WTC11 (cell line): ENCODE measurements around the gene PDE8A. TPM values are rescaled to one million over a fixed set of nuclear protein-coding genes. Genes with fewer than 3 reads are reported as not detected.

Source experiments
- ATAC-seq: fragments of 200-7000 bp; cut with Tn5 transposase; 2 replicates; pipeline ENCODE4 v1.10.0; 2021; ENCODE audit warnings: mild to moderate bottlenecking, moderate library complexity
- CTCF ChIA-PET: fragments of 300-600 bp; sonication (Branson Sonifier 250); formaldehyde crosslinking; loops from one replicate; lab custom pipeline; 2021; ENCODE audit warnings: antibody characterized with exemption; lab: Charles Lee
- POLR2A ChIA-PET: fragments of 350-600 bp; sonication (Branson Sonifier 250); formaldehyde crosslinking; loops from one replicate; lab custom pipeline; 2021; ENCODE audit warnings: antibody characterized with exemption; lab: Charles Lee
- DNase-seq: peaks from one replicate; pipeline ENCODE4 v3.0.0; 2021; ENCODE audit warnings: low spot score
- H3K27ac Mint-ChIP-seq: 2 replicates; pipeline ENCODE4 v1.8.0; 2021; ENCODE audit warnings: mixed read lengths
- H3K27me3 Mint-ChIP-seq: 2 replicates; pipeline ENCODE4 v1.8.0; 2021; ENCODE audit warnings: low read depth, mild to moderate bottlenecking, moderate library complexity, mixed read lengths
- H3K36me3 Mint-ChIP-seq: 2 replicates; pipeline ENCODE4 v1.8.0; 2021; ENCODE audit warnings: mixed read lengths
- H3K4me1 Mint-ChIP-seq: 2 replicates; pipeline ENCODE4 v1.8.0; 2022; ENCODE audit warnings: mixed read lengths
- H3K4me3 Mint-ChIP-seq: 2 replicates; pipeline ENCODE4 v1.8.0; 2021; ENCODE audit warnings: mild to moderate bottlenecking, moderate library complexity, mixed read lengths
- H3K9me3 Mint-ChIP-seq: 2 replicates; pipeline ENCODE4 v1.8.0; 2021; ENCODE audit warnings: mixed read lengths
- E2F1 ChIP-seq: sonication (generic); formaldehyde crosslinking; IDR thresholded peaks from 2 replicates; pipeline ENCODE4 v1.8.0; 2022; ENCODE audit warnings: mild to moderate bottlenecking, missing genetic modification reagents
- ERG ChIP-seq: fragments of 250-450 bp; sonication (Bioruptor Pico); IDR thresholded peaks from 2 replicates; pipeline ENCODE4 v1.8.0; 2021; ENCODE audit warnings: mild to moderate bottlenecking
- FOXP1 ChIP-seq: sonication (generic); formaldehyde crosslinking; IDR thresholded peaks from 2 replicates; pipeline ENCODE4 v1.8.0; 2022; ENCODE audit warnings: missing genetic modification reagents, mild to moderate bottlenecking, moderate library complexity, borderline replicate concordance
- JAZF1 ChIP-seq: fragments of 250-450 bp; sonication (Bioruptor Pico); IDR thresholded peaks from 2 replicates; pipeline ENCODE4 v1.9.0; 2021; ENCODE audit warnings: moderate library complexity, mild to moderate bottlenecking, inconsistent platforms
- NFYB ChIP-seq: sonication (generic); formaldehyde crosslinking; conservative IDR thresholded peaks from 2 replicates; pipeline ENCODE4 v1.8.0; 2022; ENCODE audit warnings: low read depth, missing genetic modification reagents
- OVOL2 ChIP-seq: fragments of 250-450 bp; sonication (Bioruptor Pico); IDR thresholded peaks from 2 replicates; pipeline ENCODE4 v1.9.0; 2021; ENCODE audit warnings: mild to moderate bottlenecking, borderline replicate concordance
- TCF7 ChIP-seq: sonication (generic); formaldehyde crosslinking; IDR thresholded peaks from 2 replicates; pipeline ENCODE4 v1.8.0; 2022; ENCODE audit warnings: mild to moderate bottlenecking, low read depth, missing genetic modification reagents, moderate library complexity
- USF2 ChIP-seq: sonication (generic); formaldehyde crosslinking; IDR thresholded peaks from 2 replicates; pipeline ENCODE4 v1.8.1; 2023; ENCODE audit warnings: mild to moderate bottlenecking, missing genetic modification reagents, moderate library complexity
- ZNF138 ChIP-seq: sonication (generic); formaldehyde crosslinking; conservative IDR thresholded peaks from 2 replicates; pipeline ENCODE4 v1.8.1; 2022; ENCODE audit warnings: mild to moderate bottlenecking, moderate library complexity, missing genetic modification reagents
- ZNF263 ChIP-seq: sonication (generic); formaldehyde crosslinking; IDR thresholded peaks from 2 replicates; pipeline ENCODE4 v1.8.1; 2022; ENCODE audit warnings: low read depth, mild to moderate bottlenecking, moderate library complexity, missing genetic modification reagents
- ZNF396 ChIP-seq: fragments of 250-450 bp; sonication (Bioruptor Pico); IDR thresholded peaks from 2 replicates; pipeline ENCODE4 v1.8.0; 2021; ENCODE audit warnings: mild to moderate bottlenecking, moderate library complexity, borderline replicate concordance
- total RNA-seq: library from RNA; stranded (reverse); gene quantifications from 3 replicates; pipeline ENCODE4 v1.2.3, GENCODE V29; 2021
- TF ChIP-seq, protein P1 (sequence below): sonication (generic); formaldehyde crosslinking; IDR thresholded peaks from 2 replicates; pipeline ENCODE4 v1.8.1; 2023; ENCODE audit warnings: mild to moderate bottlenecking, missing genetic modification reagents
- TF ChIP-seq, protein P2 (sequence below): sonication (generic); formaldehyde crosslinking; conservative IDR thresholded peaks from 2 replicates; pipeline ENCODE4 v1.8.1; 2023; ENCODE audit warnings: mild to moderate bottlenecking, low read depth, missing genetic modification reagents, moderate library complexity
- TF ChIP-seq, protein P3 (sequence below): fragments of 250-450 bp; sonication (Bioruptor Pico); IDR thresholded peaks from 2 replicates; pipeline ENCODE4 v1.9.0; 2021; ENCODE audit warnings: moderate library complexity, mild to moderate bottlenecking, inconsistent platforms, borderline replicate concordance
- TF ChIP-seq, protein P4 (sequence below): sonication (generic); formaldehyde crosslinking; IDR thresholded peaks from 2 replicates; pipeline ENCODE4 v1.8.0; 2022; ENCODE audit warnings: missing genetic modification reagents

PDE8A gene
- total RNA-seq, 1 experiment from 2014 or later, result 13.9 TPM

DNA sequence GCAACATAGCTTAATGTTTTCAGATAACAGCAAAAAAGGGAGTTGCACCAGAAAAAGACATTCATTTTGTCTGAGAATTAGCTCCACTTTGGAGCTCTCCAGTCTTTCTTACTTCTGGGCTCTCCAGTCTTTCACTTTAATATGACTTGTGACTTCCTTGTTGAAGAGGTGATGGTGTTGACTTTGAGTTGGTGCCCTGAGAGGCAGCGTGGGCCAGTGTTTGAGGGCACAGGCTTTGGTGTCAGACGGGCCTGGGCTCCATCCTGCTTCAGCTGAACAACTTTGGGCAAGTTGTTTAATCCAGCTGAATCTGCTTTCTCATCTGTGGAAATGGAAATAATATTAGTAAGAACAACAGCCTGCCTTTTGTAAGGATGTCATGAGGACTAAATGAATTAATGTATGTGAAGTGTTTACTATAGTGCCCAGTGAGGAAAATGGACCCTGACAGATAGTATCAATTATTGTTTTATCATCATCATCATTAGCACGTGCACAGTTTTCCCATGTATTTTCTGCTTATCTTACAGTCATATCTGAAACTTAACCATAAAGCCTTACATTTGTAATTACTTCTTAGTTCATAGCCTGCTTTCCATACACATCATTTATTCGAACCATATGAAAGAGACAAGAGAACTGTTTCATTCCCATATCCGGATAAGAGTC is 108.4 kb downstream of the PDE8A start:
- DNase-seq, result no peak
- ChIA-PET POLR2A (no interaction called here), CTCF (interaction anchor here (1.3 kb wide), 1 partner anchor 13 kb away, joined by 3 read pairs; no protein-coding TSS in a partner anchor)
- no peak overlapping the region for H3K4me3 Mint-ChIP-seq
- H3K27me3 Mint-ChIP-seq, result no peaks in the 10 kb centered on the region
- H3K4me1 Mint-ChIP-seq, result peaks cover 4% of the 10 kb centered on the region; the same call in 1 of the 2 replicates
- no peak for ATAC-seq
- TF ChIP-seq, protein P1, sequence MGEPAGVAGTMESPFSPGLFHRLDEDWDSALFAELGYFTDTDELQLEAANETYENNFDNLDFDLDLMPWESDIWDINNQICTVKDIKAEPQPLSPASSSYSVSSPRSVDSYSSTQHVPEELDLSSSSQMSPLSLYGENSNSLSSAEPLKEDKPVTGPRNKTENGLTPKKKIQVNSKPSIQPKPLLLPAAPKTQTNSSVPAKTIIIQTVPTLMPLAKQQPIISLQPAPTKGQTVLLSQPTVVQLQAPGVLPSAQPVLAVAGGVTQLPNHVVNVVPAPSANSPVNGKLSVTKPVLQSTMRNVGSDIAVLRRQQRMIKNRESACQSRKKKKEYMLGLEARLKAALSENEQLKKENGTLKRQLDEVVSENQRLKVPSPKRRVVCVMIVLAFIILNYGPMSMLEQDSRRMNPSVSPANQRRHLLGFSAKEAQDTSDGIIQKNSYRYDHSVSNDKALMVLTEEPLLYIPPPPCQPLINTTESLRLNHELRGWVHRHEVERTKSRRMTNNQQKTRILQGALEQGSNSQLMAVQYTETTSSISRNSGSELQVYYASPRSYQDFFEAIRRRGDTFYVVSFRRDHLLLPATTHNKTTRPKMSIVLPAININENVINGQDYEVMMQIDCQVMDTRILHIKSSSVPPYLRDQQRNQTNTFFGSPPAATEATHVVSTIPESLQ (CRISPR knock-in tag), result no peak
- TF ChIP-seq NFYB (CRISPR knock-in tag) (no peak), USF2 (CRISPR knock-in tag) (no peak)
- H3K9me3 Mint-ChIP-seq, result peaks cover 5% of the 10 kb centered on the region; the same call in 1 of the 2 replicates
- no peak overlapping the region for H3K27ac Mint-ChIP-seq
- H3K36me3 Mint-ChIP-seq, result peaks cover 7% of the 10 kb centered on the region

DNA sequence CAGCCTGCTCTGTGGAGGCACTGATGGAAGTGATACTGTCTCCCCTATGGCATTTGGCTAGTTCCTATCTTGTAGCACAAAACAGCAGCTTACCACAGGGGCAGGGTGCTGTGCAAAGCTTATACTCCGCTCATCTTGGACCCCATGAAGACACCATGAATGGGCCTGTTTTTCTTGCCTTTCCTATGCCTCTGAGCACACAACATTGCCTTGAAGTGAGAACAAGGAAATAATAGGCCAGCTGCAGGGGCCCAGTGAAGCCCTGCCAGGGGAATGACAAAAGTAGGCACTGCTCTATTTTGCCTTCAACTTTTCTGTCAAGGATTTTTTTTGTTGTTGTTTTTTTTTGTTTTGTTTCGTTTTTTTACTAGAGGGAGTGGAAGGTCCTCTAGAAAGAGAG is 110.3 kb downstream of the PDE8A start:
- H3K36me3 Mint-ChIP-seq, result peaks cover 4% of the 10 kb centered on the region
- CTCF ChIA-PET, result no interaction called here
- POLR2A ChIA-PET, result interaction anchor here (0.8 kb wide), 1 partner anchor 121 kb away, joined by 5 read pairs; no protein-coding TSS in a partner anchor
- TF ChIP-seq ERG (CRISPR knock-in tag) (no peak), ZNF263 (no peak), TCF7 (CRISPR knock-in tag) (no peak), OVOL2 (CRISPR knock-in tag) (no peak), ZNF138 (no peak), ZNF396 (CRISPR knock-in tag) (no peak), JAZF1 (CRISPR knock-in tag) (no peak), E2F1 (CRISPR knock-in tag) (no peak), FOXP1 (CRISPR knock-in tag) (no peak)
- TF ChIP-seq, protein P2, sequence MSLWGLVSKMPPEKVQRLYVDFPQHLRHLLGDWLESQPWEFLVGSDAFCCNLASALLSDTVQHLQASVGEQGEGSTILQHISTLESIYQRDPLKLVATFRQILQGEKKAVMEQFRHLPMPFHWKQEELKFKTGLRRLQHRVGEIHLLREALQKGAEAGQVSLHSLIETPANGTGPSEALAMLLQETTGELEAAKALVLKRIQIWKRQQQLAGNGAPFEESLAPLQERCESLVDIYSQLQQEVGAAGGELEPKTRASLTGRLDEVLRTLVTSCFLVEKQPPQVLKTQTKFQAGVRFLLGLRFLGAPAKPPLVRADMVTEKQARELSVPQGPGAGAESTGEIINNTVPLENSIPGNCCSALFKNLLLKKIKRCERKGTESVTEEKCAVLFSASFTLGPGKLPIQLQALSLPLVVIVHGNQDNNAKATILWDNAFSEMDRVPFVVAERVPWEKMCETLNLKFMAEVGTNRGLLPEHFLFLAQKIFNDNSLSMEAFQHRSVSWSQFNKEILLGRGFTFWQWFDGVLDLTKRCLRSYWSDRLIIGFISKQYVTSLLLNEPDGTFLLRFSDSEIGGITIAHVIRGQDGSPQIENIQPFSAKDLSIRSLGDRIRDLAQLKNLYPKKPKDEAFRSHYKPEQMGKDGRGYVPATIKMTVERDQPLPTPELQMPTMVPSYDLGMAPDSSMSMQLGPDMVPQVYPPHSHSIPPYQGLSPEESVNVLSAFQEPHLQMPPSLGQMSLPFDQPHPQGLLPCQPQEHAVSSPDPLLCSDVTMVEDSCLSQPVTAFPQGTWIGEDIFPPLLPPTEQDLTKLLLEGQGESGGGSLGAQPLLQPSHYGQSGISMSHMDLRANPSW (CRISPR knock-in tag), result no peak
- TF ChIP-seq, protein P3, sequence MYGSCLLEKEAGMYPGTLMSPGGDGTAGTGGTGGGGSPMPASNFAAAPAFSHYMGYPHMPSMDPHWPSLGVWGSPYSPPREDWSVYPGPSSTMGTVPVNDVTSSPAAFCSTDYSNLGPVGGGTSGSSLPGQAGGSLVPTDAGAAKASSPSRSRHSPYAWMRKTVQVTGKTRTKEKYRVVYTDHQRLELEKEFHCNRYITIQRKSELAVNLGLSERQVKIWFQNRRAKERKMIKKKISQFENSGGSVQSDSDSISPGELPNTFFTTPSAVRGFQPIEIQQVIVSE (CRISPR knock-in tag), result no peak
- TF ChIP-seq, protein P4, sequence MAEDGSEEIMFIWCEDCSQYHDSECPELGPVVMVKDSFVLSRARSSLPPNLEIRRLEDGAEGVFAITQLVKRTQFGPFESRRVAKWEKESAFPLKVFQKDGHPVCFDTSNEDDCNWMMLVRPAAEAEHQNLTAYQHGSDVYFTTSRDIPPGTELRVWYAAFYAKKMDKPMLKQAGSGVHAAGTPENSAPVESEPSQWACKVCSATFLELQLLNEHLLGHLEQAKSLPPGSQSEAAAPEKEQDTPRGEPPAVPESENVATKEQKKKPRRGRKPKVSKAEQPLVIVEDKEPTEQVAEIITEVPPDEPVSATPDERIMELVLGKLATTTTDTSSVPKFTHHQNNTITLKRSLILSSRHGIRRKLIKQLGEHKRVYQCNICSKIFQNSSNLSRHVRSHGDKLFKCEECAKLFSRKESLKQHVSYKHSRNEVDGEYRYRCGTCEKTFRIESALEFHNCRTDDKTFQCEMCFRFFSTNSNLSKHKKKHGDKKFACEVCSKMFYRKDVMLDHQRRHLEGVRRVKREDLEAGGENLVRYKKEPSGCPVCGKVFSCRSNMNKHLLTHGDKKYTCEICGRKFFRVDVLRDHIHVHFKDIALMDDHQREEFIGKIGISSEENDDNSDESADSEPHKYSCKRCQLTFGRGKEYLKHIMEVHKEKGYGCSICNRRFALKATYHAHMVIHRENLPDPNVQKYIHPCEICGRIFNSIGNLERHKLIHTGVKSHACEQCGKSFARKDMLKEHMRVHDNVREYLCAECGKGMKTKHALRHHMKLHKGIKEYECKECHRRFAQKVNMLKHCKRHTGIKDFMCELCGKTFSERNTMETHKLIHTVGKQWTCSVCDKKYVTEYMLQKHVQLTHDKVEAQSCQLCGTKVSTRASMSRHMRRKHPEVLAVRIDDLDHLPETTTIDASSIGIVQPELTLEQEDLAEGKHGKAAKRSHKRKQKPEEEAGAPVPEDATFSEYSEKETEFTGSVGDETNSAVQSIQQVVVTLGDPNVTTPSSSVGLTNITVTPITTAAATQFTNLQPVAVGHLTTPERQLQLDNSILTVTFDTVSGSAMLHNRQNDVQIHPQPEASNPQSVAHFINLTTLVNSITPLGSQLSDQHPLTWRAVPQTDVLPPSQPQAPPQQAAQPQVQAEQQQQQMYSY, result no peak
- TF ChIP-seq, all 79 proteins: peak for 0
- no peak overlapping the region for H3K4me3 Mint-ChIP-seq
- peaks cover 4% of the 10 kb centered on the region; the same call in 1 of the 2 replicates for H3K4me1 Mint-ChIP-seq
- no peaks in the 10 kb centered on the region for H3K27me3 Mint-ChIP-seq
- DNase-seq, result no peak
- peaks cover 5% of the 10 kb centered on the region; the same call in 1 of the 2 replicates for H3K9me3 Mint-ChIP-seq
- no peak for ATAC-seq
- no peak overlapping the region for H3K27ac Mint-ChIP-seq
